ENCODE measurements around the gene RAB22A. TPM values are rescaled to one million over a fixed set of nuclear protein-coding genes. Genes with fewer than 3 reads are reported as not detected.

Gene RAB22A
- polyA plus RNA-seq (2012; ENCODE audit: insufficient read length, low read depth), result 11.5 TPM

GRCh38 chr20:58309591-58310290 lies at the start of gene RAB22A:
Gene RAB22A (plus strand): TSS chr20:58309715. CDS start chr20:58309977, 262 bp downstream.
- TF ChIP-seq POLR2AphosphoS5 (IDR thresholded peaks at IDR 0.05; ENCODE audit: low read depth, low read length) (peak; percentile 43; the same call in 1 of the 2 replicates), REST (IDR thresholded peaks at IDR 0.05; ENCODE audit: insufficient read depth in 1 of 2, low read depth in 2 of 2, low read length in 2 of 2) (peak in 1 of 2 experiments; percentile 56; a peak in 2 of 4 replicates), FOXP2 (optimal IDR thresholded peaks at IDR 0.05; ENCODE audit: borderline replicate concordance, extremely low read depth, extremely low read length, insufficient read depth) (no peak), SIN3A (IDR thresholded peaks at IDR 0.05; ENCODE audit: borderline replicate concordance, insufficient read depth, low read length) (peak; percentile 60; the same call in 1 of the 2 replicates), TAF1 (IDR thresholded peaks at IDR 0.05; ENCODE audit: borderline replicate concordance, insufficient read depth, low read length) (peak; percentile 72; the same call in 1 of the 2 replicates)

GRCh38 chr20:58260006-58260405 lies 49.5 kb upstream of the RAB22A start:
- TF ChIP-seq SIN3A (IDR thresholded peaks at IDR 0.05; ENCODE audit: borderline replicate concordance, insufficient read depth, low read length), result no peak
- no peak for TF ChIP-seq REST (IDR thresholded peaks at IDR 0.05; ENCODE audit: insufficient read depth in 1 of 2, low read depth in 2 of 2, low read length in 2 of 2)
- TF ChIP-seq POLR2AphosphoS5 (IDR thresholded peaks at IDR 0.05; ENCODE audit: low read depth, low read length), result no peak
- no peak for TF ChIP-seq FOXP2 (optimal IDR thresholded peaks at IDR 0.05; ENCODE audit: borderline replicate concordance, extremely low read depth, extremely low read length, insufficient read depth)

- no peak for TF ChIP-seq SIN3A (IDR thresholded peaks at IDR 0.05; ENCODE audit: borderline replicate concordance, insufficient read depth, low read length)
- no peak for TF ChIP-seq REST (IDR thresholded peaks at IDR 0.05; ENCODE audit: insufficient read depth in 1 of 2, low read depth in 2 of 2, low read length in 2 of 2)
Measured at GRCh38 chr20:58261660-58262059, 47.9 kb upstream of the RAB22A start.

GRCh38 chr20:58264271-58264670 lies 45.2 kb upstream of the RAB22A start:
- TF ChIP-seq SIN3A (IDR thresholded peaks at IDR 0.05; ENCODE audit: borderline replicate concordance, insufficient read depth, low read length), result no peak
- TF ChIP-seq POLR2AphosphoS5 (IDR thresholded peaks at IDR 0.05; ENCODE audit: low read depth, low read length), result no peak
- TF ChIP-seq FOXP2 (optimal IDR thresholded peaks at IDR 0.05; ENCODE audit: borderline replicate concordance, extremely low read depth, extremely low read length, insufficient read depth), result no peak
- no peak for TF ChIP-seq REST (IDR thresholded peaks at IDR 0.05; ENCODE audit: insufficient read depth in 1 of 2, low read depth in 2 of 2, low read length in 2 of 2)
